Activated naive CD4-positive, alpha-beta T cell treated with anti-CD3 and anti-CD28 coated beads for 36 hours (primary cell): ENCODE results near the gene PROSER2. TPM values are rescaled to one million over a fixed set of nuclear protein-coding genes. Genes with fewer than 3 reads are reported as not detected.
A peak's percentile ranks its signal among the peaks of the same experiment; 100 is the strongest.

Experiments
- CTCF ChIA-PET: fragments of 350-600 bp; sonication (Branson Sonifier 250); formaldehyde crosslinking; loops from one replicate; lab custom pipeline; 2021; ENCODE audit warnings: antibody characterized with exemption; lab: Charles Lee
- DNase-seq: peaks from one replicate; pipeline ENCODE4 v3.0.0-alpha.2; 2020
- H3K27ac Mint-ChIP-seq: one replicate; pipeline ENCODE4 v1.8.0; 2021; ENCODE audit warnings: mild to moderate bottlenecking, mixed read lengths
- H3K27me3 Mint-ChIP-seq: one replicate; pipeline ENCODE4 v1.8.0; 2021; ENCODE audit warnings: low read depth, mixed read lengths
- H3K36me3 Mint-ChIP-seq: one replicate; pipeline ENCODE4 v1.8.0; 2021; ENCODE audit warnings: low read depth, mixed read lengths
- H3K4me1 Mint-ChIP-seq: one replicate; pipeline ENCODE4 v1.8.0; 2021; ENCODE audit warnings: low read depth, mixed read lengths
- H3K4me3 Mint-ChIP-seq: one replicate; pipeline ENCODE4 v1.8.0; 2021; ENCODE audit warnings: mild to moderate bottlenecking, moderate library complexity, mixed read lengths
- H3K9me3 Mint-ChIP-seq: one replicate; pipeline ENCODE4 v1.8.0; 2021; ENCODE audit warnings: mixed read lengths
- intact Hi-C: fragments of 100-400 bp; cut with micrococcal nuclease; formaldehyde crosslinking; loops from one replicate; pipeline ENCODE4 v1.15.1; 2023
- total RNA-seq, 2 experiments: library from RNA; stranded (reverse); gene quantifications; one replicate each; pipeline ENCODE4 v1.2.3, GENCODE V29; 2021

PROSER2 gene
- total RNA-seq, 2 experiments from 2014 or later = 0.57 to 0.83 TPM

DNA sequence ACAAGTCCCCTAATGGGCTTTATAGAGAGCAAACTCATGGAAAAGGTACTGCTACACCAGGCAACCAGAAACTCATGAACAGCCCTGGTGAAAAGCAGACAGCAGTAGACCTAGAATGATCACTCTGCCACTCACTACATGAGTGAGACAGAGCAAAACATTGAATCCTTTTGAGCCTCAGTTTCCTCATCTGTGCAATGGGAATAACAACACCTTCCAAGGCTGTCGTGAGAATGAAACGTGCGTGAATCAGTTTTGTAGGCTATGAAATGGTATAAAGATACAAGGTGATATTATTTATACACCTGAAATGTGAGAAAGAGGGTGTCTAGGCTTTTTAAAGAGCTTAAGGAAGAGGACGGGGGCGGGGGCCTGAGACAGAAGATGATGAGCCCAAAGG, 14.3 kb upstream of the PROSER2 start:
- no peak for DNase-seq
- H3K27me3 Mint-ChIP-seq = peaks cover 1% of the 10 kb centered on the region
- intact Hi-C loops = no loop called here
- no peaks in the 10 kb centered on the region for H3K9me3 Mint-ChIP-seq
- H3K27ac Mint-ChIP-seq = no peak overlapping the region
- CTCF ChIA-PET = no interaction called here
- no peaks in the 10 kb centered on the region for H3K4me1 Mint-ChIP-seq
- no peaks in the 10 kb centered on the region for H3K36me3 Mint-ChIP-seq
- H3K4me3 Mint-ChIP-seq = no peak overlapping the region

DNA sequence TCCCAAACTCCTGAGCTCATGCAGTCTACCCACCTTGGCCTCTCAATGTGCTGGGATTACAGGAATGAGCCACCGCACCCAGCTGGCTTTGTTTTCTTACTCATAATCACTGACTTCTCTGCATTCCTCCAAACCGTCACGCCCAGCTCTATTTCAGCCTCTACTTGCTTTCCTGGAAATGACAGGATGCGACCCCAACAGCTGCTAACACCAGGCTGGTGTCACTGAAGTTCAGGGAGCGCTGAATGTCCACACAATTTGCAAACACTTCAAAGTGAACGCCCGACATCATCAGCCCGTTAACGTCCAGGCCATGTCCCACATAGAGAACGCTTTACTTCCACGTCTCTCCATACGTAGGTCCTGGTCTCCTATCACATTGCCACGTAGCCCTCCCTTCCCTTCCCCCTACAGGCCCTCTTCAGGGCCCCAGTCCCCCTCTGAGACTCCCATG, 12.8 kb upstream of the PROSER2 start:
- no peaks in the 10 kb centered on the region for H3K4me1 Mint-ChIP-seq
- H3K27me3 Mint-ChIP-seq = peaks cover 1% of the 10 kb centered on the region
- no peak for DNase-seq
- H3K9me3 Mint-ChIP-seq = no peaks in the 10 kb centered on the region
- H3K27ac Mint-ChIP-seq = no peak overlapping the region
- CTCF ChIA-PET = interaction anchor here (0.6 to 2.1 kb wide), 2 partner anchors 9 to 405 kb away, joined by 3 to 10 read pairs; no protein-coding TSS in a partner anchor
- H3K4me3 Mint-ChIP-seq = no peak overlapping the region
- intact Hi-C loops = no loop called here
- H3K36me3 Mint-ChIP-seq = no peaks in the 10 kb centered on the region

DNA sequence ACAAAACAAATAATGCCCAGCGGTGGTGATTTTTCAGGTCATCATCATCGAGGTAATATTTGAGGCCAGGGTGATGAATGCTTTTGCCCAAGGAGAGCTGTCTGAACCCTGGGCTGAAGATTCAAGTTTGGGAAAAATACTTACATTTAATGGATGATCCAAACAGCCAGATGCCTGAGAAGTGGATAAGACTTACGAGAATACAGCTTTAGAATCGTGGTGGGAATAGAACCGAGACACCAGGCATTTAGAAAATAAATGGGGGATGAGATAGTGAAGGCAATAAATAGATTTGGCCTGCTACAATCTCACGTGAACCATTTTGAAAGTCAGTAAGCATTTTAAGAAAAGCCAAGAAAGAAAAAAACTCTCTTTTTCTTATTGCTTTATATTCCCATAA, 12.2 kb upstream of the PROSER2 start:
- CTCF ChIA-PET = interaction anchor here (0.6 to 2.1 kb wide), 2 partner anchors 9 to 405 kb away, joined by 3 to 10 read pairs; no protein-coding TSS in a partner anchor
- intact Hi-C loops = no loop called here
- no peaks in the 10 kb centered on the region for H3K4me1 Mint-ChIP-seq

DNA sequence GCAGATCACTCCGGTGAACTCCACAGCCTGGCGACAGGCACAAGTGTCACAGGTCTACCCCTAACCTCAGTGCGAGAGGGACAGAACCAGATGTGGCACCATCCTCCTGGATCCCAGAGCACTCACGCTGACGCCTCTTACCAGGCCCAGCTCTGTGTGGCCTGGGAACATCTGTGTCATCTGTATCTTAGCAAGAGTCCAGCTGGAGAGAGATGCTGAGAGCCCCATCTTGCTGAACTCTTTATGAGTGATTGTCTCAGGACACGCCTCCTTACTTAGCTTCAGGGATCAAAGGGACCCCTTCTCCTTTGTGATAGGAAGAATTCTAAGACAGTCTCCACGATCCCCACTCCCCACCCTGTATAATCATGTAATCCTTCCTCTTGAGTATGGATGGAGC, 10.0 kb upstream of the PROSER2 start:
- Mint-ChIP-seq H3K36me3 (no peaks in the 10 kb centered on the region), H3K4me3 (no peak overlapping the region), H3K9me3 (no peaks in the 10 kb centered on the region), H3K27me3 (peaks cover 1% of the 10 kb centered on the region), H3K27ac (no peak overlapping the region), H3K4me1 (no peaks in the 10 kb centered on the region)
- intact Hi-C loops = no loop called here
- DNase-seq = no peak
- CTCF ChIA-PET = interaction anchor here (0.6 to 1.0 kb wide), 2 partner anchors 55 to 329 kb away, joined by 3 to 5 read pairs; no protein-coding TSS in a partner anchor

More for the DNA sequence above, 12.2 kb upstream of the PROSER2 start:
- H3K36me3 Mint-ChIP-seq = no peaks in the 10 kb centered on the region
- no peak overlapping the region for H3K27ac Mint-ChIP-seq
- DNase-seq = no peak
- no peak overlapping the region for H3K4me3 Mint-ChIP-seq
- H3K9me3 Mint-ChIP-seq = no peaks in the 10 kb centered on the region
- H3K27me3 Mint-ChIP-seq = peaks cover 1% of the 10 kb centered on the region

DNA sequence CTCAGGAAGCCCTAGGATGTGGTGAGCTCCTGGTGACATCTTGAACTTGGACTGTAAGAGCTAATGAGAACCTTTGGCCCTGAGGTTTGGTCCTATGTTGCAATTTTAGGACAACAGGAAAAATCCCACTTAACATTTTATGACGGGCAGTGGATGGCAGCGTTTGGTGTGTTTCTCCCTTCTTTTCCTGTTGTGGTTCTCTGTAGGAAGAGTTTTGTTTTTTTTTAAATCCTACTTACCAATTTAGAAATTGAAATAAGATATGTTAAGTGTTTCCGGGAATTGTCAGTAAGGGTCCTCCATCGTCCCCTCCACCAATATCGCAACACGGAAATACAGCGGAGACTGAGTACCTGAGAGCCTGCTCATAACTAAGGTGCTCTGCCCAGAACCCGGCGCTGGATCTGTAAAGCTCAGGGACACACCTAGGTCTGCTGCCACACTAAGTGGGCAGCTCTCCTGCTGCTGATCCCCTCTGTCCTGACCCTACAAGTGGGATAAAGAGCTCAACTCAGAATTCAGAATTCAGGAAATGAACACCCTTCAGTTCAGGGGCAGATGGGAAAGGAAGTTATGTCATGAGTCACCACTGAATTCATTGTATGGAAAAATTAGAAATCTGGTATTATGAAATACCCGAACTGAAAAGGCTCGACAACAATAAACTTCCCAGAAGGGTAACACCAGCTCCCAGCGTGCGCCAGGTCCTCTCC, 9.1 kb upstream of the PROSER2 start:
- no peaks in the 10 kb centered on the region for H3K36me3 Mint-ChIP-seq
- H3K9me3 Mint-ChIP-seq = no peaks in the 10 kb centered on the region
- H3K27ac Mint-ChIP-seq = no peak overlapping the region
- intact Hi-C loops = no loop called here
- peaks cover 1% of the 10 kb centered on the region for H3K27me3 Mint-ChIP-seq
- no peaks in the 10 kb centered on the region for H3K4me1 Mint-ChIP-seq
- CTCF ChIA-PET = interaction anchor here (1.0 kb wide), 1 partner anchor 56 kb away, joined by 5 read pairs; no protein-coding TSS in a partner anchor
- no peak overlapping the region for H3K4me3 Mint-ChIP-seq
- DNase-seq = no peak

DNA sequence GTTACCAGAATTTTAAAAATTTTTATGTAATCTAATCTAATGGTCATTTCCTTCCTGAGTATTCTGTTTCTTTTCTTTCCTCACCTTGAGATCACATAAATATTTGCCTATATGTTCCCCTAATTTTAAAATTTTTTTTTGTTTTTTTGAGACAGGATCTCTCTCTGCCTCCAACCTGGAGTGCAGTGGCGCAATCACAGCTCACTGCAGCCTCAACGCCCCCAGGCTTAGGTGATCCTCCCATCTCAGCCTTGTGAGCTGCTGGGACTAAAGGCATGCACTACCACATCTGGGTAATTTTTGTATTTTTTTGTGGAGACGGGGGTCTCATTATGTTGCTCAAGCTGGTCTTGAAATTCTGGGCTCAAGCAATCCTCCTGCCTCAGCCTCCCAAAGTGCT, 4.1 kb upstream of the PROSER2 start:
- Mint-ChIP-seq H3K27me3 (peaks cover 17% of the 10 kb centered on the region), H3K27ac (no peak overlapping the region)

DNA sequence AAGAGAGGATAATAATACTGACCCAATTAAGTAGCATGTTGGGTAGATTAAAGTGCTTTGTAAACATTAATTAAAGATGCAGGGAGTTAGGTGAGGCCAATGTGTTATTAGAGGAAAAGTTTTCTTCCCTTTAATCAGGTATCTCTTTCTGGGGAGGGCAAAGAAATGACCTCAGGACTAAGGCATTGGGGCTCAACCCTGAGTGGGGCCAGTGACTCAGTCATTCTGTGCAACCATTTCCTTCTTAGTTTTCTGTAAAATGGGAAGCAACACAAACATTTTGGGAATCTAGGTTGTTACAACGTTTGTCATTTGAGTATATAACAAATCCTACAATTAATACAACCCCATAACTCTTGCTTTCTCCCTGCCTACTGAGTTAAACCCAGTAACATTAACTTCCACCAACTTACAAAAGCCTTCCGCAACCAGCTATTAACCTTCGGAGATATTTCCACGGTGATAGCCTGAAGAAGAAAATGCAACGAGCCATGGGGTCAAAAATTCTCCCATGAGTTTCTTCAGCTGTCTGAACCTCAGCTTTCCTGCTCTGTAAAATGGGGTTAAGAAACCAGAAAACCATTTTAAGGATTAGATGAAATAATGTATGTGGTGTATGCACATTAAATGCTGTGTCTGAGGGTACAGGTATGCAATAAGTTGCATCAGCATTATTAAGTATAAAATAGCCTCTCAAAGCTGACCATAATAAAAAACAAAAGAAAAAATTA, 965 bp upstream of the PROSER2 start:
- Mint-ChIP-seq H3K27ac (no peak overlapping the region), H3K36me3 (no peaks in the 10 kb centered on the region), H3K4me3 (no peak overlapping the region), H3K27me3 (peaks cover 35% of the 10 kb centered on the region), H3K9me3 (no peaks in the 10 kb centered on the region), H3K4me1 (peaks cover 7% of the 10 kb centered on the region)
- intact Hi-C loops = no loop called here
- no peak for DNase-seq
- CTCF ChIA-PET = interaction anchor here (0.6 to 3.6 kb wide), 2 partner anchors 39 to 63 kb away, joined by 3 to 34 read pairs; no protein-coding TSS in a partner anchor

More for the DNA sequence above, 4.1 kb upstream of the PROSER2 start:
- H3K4me1 Mint-ChIP-seq = peaks cover 5% of the 10 kb centered on the region
- H3K9me3 Mint-ChIP-seq = no peaks in the 10 kb centered on the region
- no peak overlapping the region for H3K4me3 Mint-ChIP-seq
- intact Hi-C loops = no loop called here
- DNase-seq = no peak
- H3K36me3 Mint-ChIP-seq = no peaks in the 10 kb centered on the region
- CTCF ChIA-PET = interaction anchor here (0.7 to 3.6 kb wide), 8 partner anchors 8 to 148 kb away, joined by 3 to 34 read pairs (median 4); no protein-coding TSS in a partner anchor

DNA sequence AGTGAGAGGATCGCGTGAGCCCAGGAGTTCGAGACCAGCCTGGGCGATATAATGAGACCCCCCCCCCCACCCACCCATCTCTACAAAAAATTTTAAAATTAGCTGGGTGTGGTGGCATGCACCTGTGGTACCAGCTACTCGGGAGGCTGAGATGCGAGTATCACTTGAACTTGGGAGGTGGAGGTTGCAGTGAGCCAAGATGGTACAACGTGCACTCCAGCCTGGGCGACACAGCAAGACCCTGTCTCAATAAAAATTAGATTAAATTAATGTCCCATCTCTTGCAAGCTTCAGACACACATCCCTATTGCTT, 391 bp upstream of the PROSER2 start:
- Mint-ChIP-seq H3K27me3 (peaks cover 37% of the 10 kb centered on the region), H3K9me3 (no peaks in the 10 kb centered on the region), H3K4me1 (peaks cover 7% of the 10 kb centered on the region), H3K4me3 (no peak overlapping the region), H3K36me3 (no peaks in the 10 kb centered on the region), H3K27ac (no peak overlapping the region)
- no peak for DNase-seq
- CTCF ChIA-PET = no interaction called here
- intact Hi-C loops = no loop called here

DNA sequence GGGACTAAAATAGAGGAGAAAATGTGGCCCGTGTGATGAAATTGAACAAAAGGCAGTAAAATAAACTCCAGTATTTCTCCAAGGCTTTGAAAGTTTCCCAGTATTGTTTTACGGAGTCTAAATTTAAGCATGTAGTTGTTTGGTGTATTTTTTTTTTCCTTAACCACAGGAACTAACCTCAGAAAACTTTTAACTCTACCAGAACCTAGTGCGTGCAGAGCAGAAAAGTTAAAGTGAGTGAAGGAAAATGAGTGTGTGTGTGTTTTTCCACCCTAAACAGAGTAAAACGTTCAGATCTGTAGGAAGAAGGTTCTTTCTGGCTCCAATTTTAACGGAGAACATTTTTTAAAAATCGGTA, 812 bp downstream of the PROSER2 start:
- intact Hi-C loops = no loop called here
- no peak overlapping the region for H3K27ac Mint-ChIP-seq
- DNase-seq = no peak
- CTCF ChIA-PET = interaction anchor here (0.9 kb wide), 1 partner anchor 18 kb away, joined by 4 read pairs; no protein-coding TSS in a partner anchor
- H3K4me3 Mint-ChIP-seq = peak overlapping the region; percentile 71
- no peaks in the 10 kb centered on the region for H3K9me3 Mint-ChIP-seq
- peaks cover 7% of the 10 kb centered on the region for H3K4me1 Mint-ChIP-seq
- peaks cover 41% of the 10 kb centered on the region for H3K27me3 Mint-ChIP-seq
- no peaks in the 10 kb centered on the region for H3K36me3 Mint-ChIP-seq

DNA sequence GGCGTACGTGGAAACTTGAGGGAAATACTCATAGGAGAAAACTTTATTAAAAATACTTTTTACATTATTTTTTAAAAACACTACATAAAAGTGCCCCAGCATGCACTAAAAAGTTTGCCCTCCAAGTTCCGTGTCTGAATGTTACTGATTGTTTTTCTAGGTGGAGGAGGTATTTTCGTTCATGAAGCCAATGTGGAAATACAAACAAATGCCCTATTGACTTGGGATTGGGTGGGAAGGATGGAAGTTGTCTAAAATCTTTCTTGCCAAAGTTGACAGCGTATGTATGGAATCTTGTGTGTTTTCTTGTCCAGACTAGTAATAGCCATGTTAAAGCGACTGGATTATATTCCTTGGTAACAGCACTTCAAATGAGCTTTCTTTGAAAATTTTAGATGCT, 1.2 kb downstream of the PROSER2 start:
- DNase-seq = no peak
- Mint-ChIP-seq H3K4me1 (peaks cover 7% of the 10 kb centered on the region), H3K4me3 (peak overlapping the region; percentile 71), H3K36me3 (no peaks in the 10 kb centered on the region), H3K9me3 (no peaks in the 10 kb centered on the region), H3K27ac (no peak overlapping the region), H3K27me3 (peaks cover 40% of the 10 kb centered on the region)
- CTCF ChIA-PET = interaction anchor here (0.9 to 1.6 kb wide), 2 partner anchors 17 to 41 kb away, joined by 4 read pairs; no protein-coding TSS in a partner anchor
- intact Hi-C loops = no loop called here

DNA sequence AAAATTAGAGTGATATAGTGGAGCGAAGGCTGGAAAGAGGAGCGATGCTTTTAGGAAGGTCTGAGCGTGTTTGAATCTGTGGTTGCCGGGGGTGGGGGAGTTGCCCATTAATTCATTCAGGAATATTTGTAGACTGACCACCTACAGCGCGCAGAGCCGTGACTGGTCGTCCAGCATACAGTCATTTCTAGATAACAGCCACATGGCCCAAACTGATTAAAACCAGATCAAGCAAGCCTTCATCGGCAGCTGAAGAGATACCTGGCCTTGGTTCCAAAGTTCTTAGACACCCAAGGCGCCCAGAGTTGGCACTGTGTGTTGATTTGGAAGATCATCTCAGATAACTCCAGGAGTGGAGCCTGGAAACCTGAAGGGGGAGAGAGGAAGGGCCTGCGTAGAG, 1.7 kb downstream of the PROSER2 start:
- H3K4me1 Mint-ChIP-seq = peaks cover 4% of the 10 kb centered on the region
- DNase-seq = no peak
- H3K27ac Mint-ChIP-seq = no peak overlapping the region
- no peaks in the 10 kb centered on the region for H3K9me3 Mint-ChIP-seq
- intact Hi-C loops = no loop called here
- H3K27me3 Mint-ChIP-seq = peaks cover 36% of the 10 kb centered on the region
- no peaks in the 10 kb centered on the region for H3K36me3 Mint-ChIP-seq
- no peak overlapping the region for H3K4me3 Mint-ChIP-seq
- CTCF ChIA-PET = interaction anchor here (0.9 to 1.6 kb wide), 2 partner anchors 17 to 42 kb away, joined by 4 read pairs; no protein-coding TSS in a partner anchor

DNA sequence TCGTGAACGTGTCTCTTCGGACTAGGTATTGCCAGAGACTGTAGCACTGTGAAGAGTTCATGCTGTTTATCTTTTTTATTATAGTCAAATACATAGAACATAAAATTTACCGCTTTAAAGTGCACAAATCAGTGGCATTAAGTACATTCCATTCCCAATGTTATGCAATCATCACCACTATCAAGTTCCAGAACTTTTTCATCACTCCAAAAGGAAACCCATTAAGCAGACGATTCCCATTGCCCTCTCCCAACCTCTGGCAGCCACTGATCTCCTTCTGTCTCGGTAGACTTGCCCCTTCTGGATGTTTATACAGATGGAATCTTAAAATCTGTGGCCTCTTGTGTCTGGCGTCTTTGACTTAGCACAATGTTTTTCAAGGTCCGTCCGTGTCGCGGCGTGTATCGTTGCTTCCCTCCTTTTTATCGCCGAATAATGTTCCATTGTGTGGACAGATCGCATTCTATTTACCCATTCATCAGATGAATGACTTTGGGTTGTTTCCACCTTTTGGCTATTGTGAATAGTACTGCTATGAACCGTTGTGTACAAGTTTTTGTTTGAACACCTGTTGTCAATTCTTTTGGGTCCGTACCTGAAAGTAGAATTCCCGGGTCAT, 2.7 kb downstream of the PROSER2 start:
- Mint-ChIP-seq H3K4me1 (peaks cover 4% of the 10 kb centered on the region), H3K9me3 (no peaks in the 10 kb centered on the region), H3K4me3 (no peak overlapping the region), H3K27me3 (peaks cover 38% of the 10 kb centered on the region), H3K36me3 (no peaks in the 10 kb centered on the region), H3K27ac (no peak overlapping the region)
- CTCF ChIA-PET = interaction anchor here (1.6 kb wide), 1 partner anchor 43 kb away, joined by 4 read pairs; no protein-coding TSS in a partner anchor
- DNase-seq = no peak
- intact Hi-C loops = no loop called here
